WTC11 (cell line): Measurements from ENCODE around the gene RBL1. TPM values are rescaled to one million over a fixed set of nuclear protein-coding genes. Genes with fewer than 3 reads are reported as not detected.

Experiments used
- ATAC-seq: fragments of 200-7000 bp; cut with Tn5 transposase; 2 replicates; pipeline ENCODE4 v1.10.0; 2021; ENCODE audit warnings: mild to moderate bottlenecking, moderate library complexity
- CTCF ChIA-PET: fragments of 300-600 bp; sonication (Branson Sonifier 250); formaldehyde crosslinking; loops from one replicate; lab custom pipeline; 2021; ENCODE audit warnings: antibody characterized with exemption; lab: Charles Lee
- POLR2A ChIA-PET: fragments of 350-600 bp; sonication (Branson Sonifier 250); formaldehyde crosslinking; loops from one replicate; lab custom pipeline; 2021; ENCODE audit warnings: antibody characterized with exemption; lab: Charles Lee
- DNase-seq: peaks from one replicate; pipeline ENCODE4 v3.0.0; 2021; ENCODE audit warnings: low spot score
- H3K27ac Mint-ChIP-seq: 2 replicates; pipeline ENCODE4 v1.8.0; 2021; ENCODE audit warnings: mixed read lengths
- H3K27me3 Mint-ChIP-seq: 2 replicates; pipeline ENCODE4 v1.8.0; 2021; ENCODE audit warnings: low read depth, mild to moderate bottlenecking, moderate library complexity, mixed read lengths
- H3K36me3 Mint-ChIP-seq: 2 replicates; pipeline ENCODE4 v1.8.0; 2021; ENCODE audit warnings: mixed read lengths
- H3K4me1 Mint-ChIP-seq: 2 replicates; pipeline ENCODE4 v1.8.0; 2022; ENCODE audit warnings: mixed read lengths
- H3K4me3 Mint-ChIP-seq: 2 replicates; pipeline ENCODE4 v1.8.0; 2021; ENCODE audit warnings: mild to moderate bottlenecking, moderate library complexity, mixed read lengths
- H3K9me3 Mint-ChIP-seq: 2 replicates; pipeline ENCODE4 v1.8.0; 2021; ENCODE audit warnings: mixed read lengths
- CREM ChIP-seq: sonication (generic); formaldehyde crosslinking; IDR thresholded peaks from 2 replicates; pipeline ENCODE4 v1.8.1; 2022; ENCODE audit warnings: mild to moderate bottlenecking, missing genetic modification reagents, moderate library complexity
- FOXJ3 ChIP-seq: sonication (generic); formaldehyde crosslinking; IDR thresholded peaks from 2 replicates; pipeline ENCODE4 v1.9.0; 2021; ENCODE audit warnings: missing genetic modification reagents, mild to moderate bottlenecking, borderline replicate concordance
- FOXK1 ChIP-seq: sonication (generic); formaldehyde crosslinking; IDR thresholded peaks from 2 replicates; pipeline ENCODE4 v1.8.0; 2022; ENCODE audit warnings: mild to moderate bottlenecking, moderate library complexity, missing genetic modification reagents
- GABPB1 ChIP-seq: sonication (generic); formaldehyde crosslinking; IDR thresholded peaks from 2 replicates; pipeline ENCODE4 v1.8.1; 2023; ENCODE audit warnings: mild to moderate bottlenecking, missing genetic modification reagents
- GTF2I ChIP-seq: fragments of 250-450 bp; sonication (Bioruptor Pico); conservative IDR thresholded peaks from 2 replicates; pipeline ENCODE4 v1.4.0; 2021; ENCODE audit warnings: mild to moderate bottlenecking
- JAZF1 ChIP-seq: fragments of 250-450 bp; sonication (Bioruptor Pico); IDR thresholded peaks from 2 replicates; pipeline ENCODE4 v1.9.0; 2021; ENCODE audit warnings: moderate library complexity, mild to moderate bottlenecking, inconsistent platforms
- KAT7 ChIP-seq: sonication (generic); formaldehyde crosslinking; IDR thresholded peaks from 2 replicates; pipeline ENCODE4 v1.8.1; 2023; ENCODE audit warnings: missing genetic modification reagents, mild to moderate bottlenecking, borderline replicate concordance
- RELA ChIP-seq: sonication (generic); formaldehyde crosslinking; IDR thresholded peaks from 2 replicates; pipeline ENCODE4 v1.8.1; 2022; ENCODE audit warnings: missing genetic modification reagents, mild to moderate bottlenecking, borderline replicate concordance
- SP1 ChIP-seq: sonication (generic); formaldehyde crosslinking; conservative IDR thresholded peaks from 2 replicates; pipeline ENCODE4 v1.8.1; 2022; ENCODE audit warnings: missing genetic modification reagents
- TEAD1 ChIP-seq: sonication (generic); formaldehyde crosslinking; IDR thresholded peaks from 2 replicates; pipeline ENCODE4 v1.8.0; 2022; ENCODE audit warnings: mild to moderate bottlenecking, missing genetic modification reagents
- TP53 ChIP-seq: sonication (generic); formaldehyde crosslinking; IDR thresholded peaks from 2 replicates; pipeline ENCODE4 v1.8.1; 2023; ENCODE audit warnings: mild to moderate bottlenecking, missing genetic modification reagents
- ZNF121 ChIP-seq: sonication (generic); formaldehyde crosslinking; IDR thresholded peaks from 2 replicates; pipeline ENCODE4 v1.8.0; 2023; ENCODE audit warnings: missing genetic modification reagents
- ZNF232 ChIP-seq: sonication (generic); formaldehyde crosslinking; IDR thresholded peaks from 2 replicates; pipeline ENCODE4 v1.8.0; 2022; ENCODE audit warnings: mild to moderate bottlenecking, missing genetic modification reagents
- ZNF317 ChIP-seq: sonication (generic); formaldehyde crosslinking; IDR thresholded peaks from 2 replicates; pipeline ENCODE4 v1.8.1; 2023; ENCODE audit warnings: low read depth, mild to moderate bottlenecking, moderate library complexity, missing genetic modification reagents, borderline replicate concordance
- total RNA-seq: library from RNA; stranded (reverse); gene quantifications from 3 replicates; pipeline ENCODE4 v1.2.3, GENCODE V29; 2021
- TF ChIP-seq, protein P1 (sequence below): sonication (generic); formaldehyde crosslinking; IDR thresholded peaks from 2 replicates; pipeline ENCODE4 v1.8.1; 2023; ENCODE audit warnings: mild to moderate bottlenecking, moderate library complexity, missing genetic modification reagents
- TF ChIP-seq, protein P2 (sequence below): sonication (generic); formaldehyde crosslinking; IDR thresholded peaks from 2 replicates; pipeline ENCODE4 v1.8.1; 2023; ENCODE audit warnings: mild to moderate bottlenecking, missing genetic modification reagents
- TF ChIP-seq, protein P3 (sequence below): fragments of 250-450 bp; sonication (Bioruptor Pico); IDR thresholded peaks from 2 replicates; pipeline ENCODE4 v1.9.0; 2021; ENCODE audit warnings: mild to moderate bottlenecking, borderline replicate concordance
- TF ChIP-seq, protein P4 (sequence below): sonication (generic); formaldehyde crosslinking; IDR thresholded peaks from 2 replicates; pipeline ENCODE4 v1.8.0; 2022; ENCODE audit warnings: mild to moderate bottlenecking, missing genetic modification reagents
- TF ChIP-seq, protein P5 (sequence below): fragments of 250-450 bp; sonication (Bioruptor Pico); IDR thresholded peaks from 2 replicates; pipeline ENCODE4 v1.9.0; 2021; ENCODE audit warnings: mild to moderate bottlenecking
- TF ChIP-seq, protein P6 (sequence below): sonication (generic); formaldehyde crosslinking; IDR thresholded peaks from 2 replicates; pipeline ENCODE4 v1.8.0; 2023; ENCODE audit warnings: missing genetic modification reagents

The RBL1 gene
- total RNA-seq, 1 experiment from 2014 or later = 11.1 TPM

DNA sequence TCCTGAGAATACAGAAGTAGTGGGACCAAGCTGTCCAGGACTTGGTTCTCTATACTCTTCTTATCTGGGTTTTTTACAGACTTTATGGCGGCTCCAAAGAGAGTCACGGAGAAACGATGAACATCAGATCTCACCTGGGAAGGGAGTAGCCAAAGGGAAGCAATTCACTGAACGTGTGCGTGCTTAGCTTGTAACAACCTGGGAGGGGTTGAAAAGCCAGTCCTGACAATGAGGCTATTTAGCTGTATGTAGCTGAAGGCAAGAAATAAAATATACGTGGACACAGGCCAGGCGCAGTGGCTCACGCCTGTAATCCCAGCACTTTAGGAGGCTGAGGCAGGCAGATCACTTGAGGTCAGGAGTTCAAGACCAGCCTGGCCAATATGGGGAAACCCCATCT is 18.2 kb upstream of the RBL1 start (continued):
- TF ChIP-seq GABPB1 (CRISPR knock-in tag) = no peak
- no peak for TF ChIP-seq GTF2I (CRISPR knock-in tag)

DNA sequence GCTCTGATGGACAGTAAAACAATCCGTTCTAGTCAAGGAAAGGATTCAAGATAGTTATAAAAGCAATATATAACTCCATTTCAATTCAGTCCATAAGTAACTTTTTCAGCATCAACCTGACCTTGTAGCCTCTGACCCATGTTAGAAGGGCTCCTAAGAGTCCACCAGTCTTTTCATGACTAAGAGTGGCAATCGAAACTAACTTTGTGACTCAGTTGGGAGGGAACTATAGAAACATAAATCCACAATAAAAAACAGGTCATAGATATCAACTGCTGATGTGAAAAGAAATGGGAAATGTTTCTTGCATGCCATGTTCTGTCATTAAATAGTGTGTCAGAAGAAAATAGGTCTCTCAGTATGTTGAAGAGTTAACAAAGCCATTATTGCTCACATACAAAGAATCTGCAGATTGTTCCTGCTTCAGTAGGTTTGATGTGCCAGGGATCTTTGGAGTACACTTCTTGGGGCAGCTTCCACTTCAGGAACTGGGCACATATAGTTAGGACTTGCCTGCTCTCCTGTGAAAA is 16.2 kb upstream of the RBL1 start:
- Mint-ChIP-seq H3K27me3 (no peaks in the 10 kb centered on the region), H3K36me3 (no peaks in the 10 kb centered on the region), H3K9me3 (no peaks in the 10 kb centered on the region), H3K27ac (no peak overlapping the region), H3K4me1 (no peaks in the 10 kb centered on the region), H3K4me3 (no peak overlapping the region)
- ATAC-seq (no peak), DNase-seq (no peak)
- ChIA-PET POLR2A (no interaction called here), CTCF (interaction anchor here (1.7 kb wide), 1 partner anchor 16 kb away, joined by 6 read pairs; the partner anchor contains the start of gene RBL1)
- TF ChIP-seq SP1 (no peak), TP53 (CRISPR knock-in tag) (no peak), CREM (CRISPR knock-in tag) (no peak), ZNF232 (CRISPR knock-in tag) (no peak), FOXK1 (no peak), TEAD1 (CRISPR knock-in tag) (no peak), JAZF1 (no peak), KAT7 (CRISPR knock-in tag) (no peak), RELA (CRISPR knock-in tag) (no peak), ZNF121 (no peak), ZNF317 (CRISPR knock-in tag) (no peak), FOXJ3 (CRISPR knock-in tag) (no peak)
- TF ChIP-seq, protein P1, sequence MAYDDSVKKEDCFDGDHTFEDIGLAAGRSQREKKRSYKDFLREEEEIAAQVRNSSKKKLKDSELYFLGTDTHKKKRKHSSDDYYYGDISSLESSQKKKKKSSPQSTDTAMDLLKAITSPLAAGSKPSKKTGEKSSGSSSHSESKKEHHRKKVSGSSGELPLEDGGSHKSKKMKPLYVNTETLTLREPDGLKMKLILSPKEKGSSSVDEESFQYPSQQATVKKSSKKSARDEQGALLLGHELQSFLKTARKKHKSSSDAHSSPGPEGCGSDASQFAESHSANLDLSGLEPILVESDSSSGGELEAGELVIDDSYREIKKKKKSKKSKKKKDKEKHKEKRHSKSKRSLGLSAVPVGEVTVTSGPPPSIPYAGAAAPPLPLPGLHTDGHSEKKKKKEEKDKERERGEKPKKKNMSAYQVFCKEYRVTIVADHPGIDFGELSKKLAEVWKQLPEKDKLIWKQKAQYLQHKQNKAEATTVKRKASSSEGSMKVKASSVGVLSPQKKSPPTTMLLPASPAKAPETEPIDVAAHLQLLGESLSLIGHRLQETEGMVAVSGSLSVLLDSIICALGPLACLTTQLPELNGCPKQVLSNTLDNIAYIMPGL (CRISPR knock-in tag) = no peak
- TF ChIP-seq, protein P2, sequence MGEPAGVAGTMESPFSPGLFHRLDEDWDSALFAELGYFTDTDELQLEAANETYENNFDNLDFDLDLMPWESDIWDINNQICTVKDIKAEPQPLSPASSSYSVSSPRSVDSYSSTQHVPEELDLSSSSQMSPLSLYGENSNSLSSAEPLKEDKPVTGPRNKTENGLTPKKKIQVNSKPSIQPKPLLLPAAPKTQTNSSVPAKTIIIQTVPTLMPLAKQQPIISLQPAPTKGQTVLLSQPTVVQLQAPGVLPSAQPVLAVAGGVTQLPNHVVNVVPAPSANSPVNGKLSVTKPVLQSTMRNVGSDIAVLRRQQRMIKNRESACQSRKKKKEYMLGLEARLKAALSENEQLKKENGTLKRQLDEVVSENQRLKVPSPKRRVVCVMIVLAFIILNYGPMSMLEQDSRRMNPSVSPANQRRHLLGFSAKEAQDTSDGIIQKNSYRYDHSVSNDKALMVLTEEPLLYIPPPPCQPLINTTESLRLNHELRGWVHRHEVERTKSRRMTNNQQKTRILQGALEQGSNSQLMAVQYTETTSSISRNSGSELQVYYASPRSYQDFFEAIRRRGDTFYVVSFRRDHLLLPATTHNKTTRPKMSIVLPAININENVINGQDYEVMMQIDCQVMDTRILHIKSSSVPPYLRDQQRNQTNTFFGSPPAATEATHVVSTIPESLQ (CRISPR knock-in tag) = no peak
- TF ChIP-seq, protein P3, sequence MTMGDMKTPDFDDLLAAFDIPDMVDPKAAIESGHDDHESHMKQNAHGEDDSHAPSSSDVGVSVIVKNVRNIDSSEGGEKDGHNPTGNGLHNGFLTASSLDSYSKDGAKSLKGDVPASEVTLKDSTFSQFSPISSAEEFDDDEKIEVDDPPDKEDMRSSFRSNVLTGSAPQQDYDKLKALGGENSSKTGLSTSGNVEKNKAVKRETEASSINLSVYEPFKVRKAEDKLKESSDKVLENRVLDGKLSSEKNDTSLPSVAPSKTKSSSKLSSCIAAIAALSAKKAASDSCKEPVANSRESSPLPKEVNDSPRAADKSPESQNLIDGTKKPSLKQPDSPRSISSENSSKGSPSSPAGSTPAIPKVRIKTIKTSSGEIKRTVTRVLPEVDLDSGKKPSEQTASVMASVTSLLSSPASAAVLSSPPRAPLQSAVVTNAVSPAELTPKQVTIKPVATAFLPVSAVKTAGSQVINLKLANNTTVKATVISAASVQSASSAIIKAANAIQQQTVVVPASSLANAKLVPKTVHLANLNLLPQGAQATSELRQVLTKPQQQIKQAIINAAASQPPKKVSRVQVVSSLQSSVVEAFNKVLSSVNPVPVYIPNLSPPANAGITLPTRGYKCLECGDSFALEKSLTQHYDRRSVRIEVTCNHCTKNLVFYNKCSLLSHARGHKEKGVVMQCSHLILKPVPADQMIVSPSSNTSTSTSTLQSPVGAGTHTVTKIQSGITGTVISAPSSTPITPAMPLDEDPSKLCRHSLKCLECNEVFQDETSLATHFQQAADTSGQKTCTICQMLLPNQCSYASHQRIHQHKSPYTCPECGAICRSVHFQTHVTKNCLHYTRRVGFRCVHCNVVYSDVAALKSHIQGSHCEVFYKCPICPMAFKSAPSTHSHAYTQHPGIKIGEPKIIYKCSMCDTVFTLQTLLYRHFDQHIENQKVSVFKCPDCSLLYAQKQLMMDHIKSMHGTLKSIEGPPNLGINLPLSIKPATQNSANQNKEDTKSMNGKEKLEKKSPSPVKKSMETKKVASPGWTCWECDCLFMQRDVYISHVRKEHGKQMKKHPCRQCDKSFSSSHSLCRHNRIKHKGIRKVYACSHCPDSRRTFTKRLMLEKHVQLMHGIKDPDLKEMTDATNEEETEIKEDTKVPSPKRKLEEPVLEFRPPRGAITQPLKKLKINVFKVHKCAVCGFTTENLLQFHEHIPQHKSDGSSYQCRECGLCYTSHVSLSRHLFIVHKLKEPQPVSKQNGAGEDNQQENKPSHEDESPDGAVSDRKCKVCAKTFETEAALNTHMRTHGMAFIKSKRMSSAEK (CRISPR knock-in tag) = no peak
- TF ChIP-seq, protein P4, sequence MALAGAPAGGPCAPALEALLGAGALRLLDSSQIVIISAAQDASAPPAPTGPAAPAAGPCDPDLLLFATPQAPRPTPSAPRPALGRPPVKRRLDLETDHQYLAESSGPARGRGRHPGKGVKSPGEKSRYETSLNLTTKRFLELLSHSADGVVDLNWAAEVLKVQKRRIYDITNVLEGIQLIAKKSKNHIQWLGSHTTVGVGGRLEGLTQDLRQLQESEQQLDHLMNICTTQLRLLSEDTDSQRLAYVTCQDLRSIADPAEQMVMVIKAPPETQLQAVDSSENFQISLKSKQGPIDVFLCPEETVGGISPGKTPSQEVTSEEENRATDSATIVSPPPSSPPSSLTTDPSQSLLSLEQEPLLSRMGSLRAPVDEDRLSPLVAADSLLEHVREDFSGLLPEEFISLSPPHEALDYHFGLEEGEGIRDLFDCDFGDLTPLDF (CRISPR knock-in tag) = no peak
- TF ChIP-seq, protein P5, sequence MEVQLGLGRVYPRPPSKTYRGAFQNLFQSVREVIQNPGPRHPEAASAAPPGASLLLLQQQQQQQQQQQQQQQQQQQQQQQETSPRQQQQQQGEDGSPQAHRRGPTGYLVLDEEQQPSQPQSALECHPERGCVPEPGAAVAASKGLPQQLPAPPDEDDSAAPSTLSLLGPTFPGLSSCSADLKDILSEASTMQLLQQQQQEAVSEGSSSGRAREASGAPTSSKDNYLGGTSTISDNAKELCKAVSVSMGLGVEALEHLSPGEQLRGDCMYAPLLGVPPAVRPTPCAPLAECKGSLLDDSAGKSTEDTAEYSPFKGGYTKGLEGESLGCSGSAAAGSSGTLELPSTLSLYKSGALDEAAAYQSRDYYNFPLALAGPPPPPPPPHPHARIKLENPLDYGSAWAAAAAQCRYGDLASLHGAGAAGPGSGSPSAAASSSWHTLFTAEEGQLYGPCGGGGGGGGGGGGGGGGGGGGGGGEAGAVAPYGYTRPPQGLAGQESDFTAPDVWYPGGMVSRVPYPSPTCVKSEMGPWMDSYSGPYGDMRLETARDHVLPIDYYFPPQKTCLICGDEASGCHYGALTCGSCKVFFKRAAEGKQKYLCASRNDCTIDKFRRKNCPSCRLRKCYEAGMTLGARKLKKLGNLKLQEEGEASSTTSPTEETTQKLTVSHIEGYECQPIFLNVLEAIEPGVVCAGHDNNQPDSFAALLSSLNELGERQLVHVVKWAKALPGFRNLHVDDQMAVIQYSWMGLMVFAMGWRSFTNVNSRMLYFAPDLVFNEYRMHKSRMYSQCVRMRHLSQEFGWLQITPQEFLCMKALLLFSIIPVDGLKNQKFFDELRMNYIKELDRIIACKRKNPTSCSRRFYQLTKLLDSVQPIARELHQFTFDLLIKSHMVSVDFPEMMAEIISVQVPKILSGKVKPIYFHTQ (CRISPR knock-in tag) = no peak
- TF ChIP-seq, protein P6, sequence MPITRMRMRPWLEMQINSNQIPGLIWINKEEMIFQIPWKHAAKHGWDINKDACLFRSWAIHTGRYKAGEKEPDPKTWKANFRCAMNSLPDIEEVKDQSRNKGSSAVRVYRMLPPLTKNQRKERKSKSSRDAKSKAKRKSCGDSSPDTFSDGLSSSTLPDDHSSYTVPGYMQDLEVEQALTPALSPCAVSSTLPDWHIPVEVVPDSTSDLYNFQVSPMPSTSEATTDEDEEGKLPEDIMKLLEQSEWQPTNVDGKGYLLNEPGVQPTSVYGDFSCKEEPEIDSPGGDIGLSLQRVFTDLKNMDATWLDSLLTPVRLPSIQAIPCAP (CRISPR knock-in tag) = no peak
